SK-MEL-5 (cell line): ENCODE measurements around the gene SPATA24. TPM values are rescaled to one million over a fixed set of nuclear protein-coding genes. Genes with fewer than 3 reads are reported as not detected.
"Not testable (repeated sequence)": the region's sequence is repeated elsewhere in the genome, so short reads cannot be mapped to it uniquely, and the experiment has no call there.

Experiments used
- DNase-seq: peaks from one replicate; pipeline ENCODE4 v3.0.0-alpha.2; 2016; ENCODE audit warnings: low read depth, low spot score
- in situ Hi-C: cut with HindIII; loops from 2 replicates; pipeline ENCODE4 v1.10.0; 2016; ENCODE audit warnings: low sequenced_read_pairs, high pct_unique_total_duplicates, low pct_unique_long_range_greater_than_20kb
- total RNA-seq: library from RNA; depleted of rRNA; stranded (reverse); fragments of >200 nt; shearing (Covaris generic); gene quantifications from 2 replicates; pipeline ENCODE4 v1.2.3, GENCODE V29; 2014

Gene SPATA24
- total RNA-seq, 1 experiment from 2014 or later: 9.7 TPM

DNA sequence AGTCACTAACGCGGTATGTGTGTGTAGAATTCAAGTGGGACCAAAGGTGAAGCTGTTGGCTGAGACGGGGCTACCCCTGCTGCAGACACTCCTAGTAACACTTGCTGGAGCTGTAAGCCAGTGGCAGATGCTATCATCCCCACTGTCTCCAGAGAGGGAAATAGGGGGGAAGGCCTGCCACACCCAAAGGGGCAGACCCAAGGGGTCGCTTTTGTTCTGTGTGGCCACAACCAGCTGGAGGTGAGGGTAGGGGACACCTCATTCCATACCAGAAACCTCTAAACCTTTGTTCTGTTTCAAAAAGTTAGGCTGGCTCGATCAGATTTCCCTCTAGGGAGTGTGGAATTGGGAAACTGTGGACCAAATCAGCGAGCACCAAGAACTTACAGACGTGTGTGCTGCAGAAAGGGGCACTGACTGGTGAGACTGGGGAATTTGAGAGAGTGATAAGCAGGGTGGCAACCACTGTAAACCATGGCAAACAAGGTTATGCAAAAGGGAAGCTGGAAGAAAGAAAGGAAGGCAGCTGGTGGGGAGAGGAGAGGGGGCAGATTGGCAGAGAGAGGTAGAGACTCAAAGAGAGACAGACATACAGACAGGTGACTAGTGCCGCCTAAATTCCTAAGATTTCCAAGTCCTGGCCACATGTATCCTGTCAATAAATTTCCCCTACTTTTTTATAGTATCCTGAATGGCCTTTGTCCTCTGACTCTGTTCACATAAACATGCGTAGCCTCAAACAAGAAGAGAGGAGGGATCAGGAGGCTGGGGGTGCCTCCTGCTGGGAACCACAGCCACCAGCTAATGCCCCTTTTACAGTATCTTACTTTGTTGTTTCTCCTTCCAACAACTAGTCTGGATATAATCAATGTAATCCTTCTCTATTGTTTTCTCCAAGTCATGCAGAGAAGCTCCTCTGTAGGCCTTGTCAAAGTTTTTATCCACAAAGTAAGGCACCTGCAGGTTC is 15.6 kb upstream of the SPATA24 start:
- in situ Hi-C loops: loop anchor here (25.0 kb wide), 1 partner anchor 143 kb away; the partner anchor contains the start of gene UBE2D2

DNA sequence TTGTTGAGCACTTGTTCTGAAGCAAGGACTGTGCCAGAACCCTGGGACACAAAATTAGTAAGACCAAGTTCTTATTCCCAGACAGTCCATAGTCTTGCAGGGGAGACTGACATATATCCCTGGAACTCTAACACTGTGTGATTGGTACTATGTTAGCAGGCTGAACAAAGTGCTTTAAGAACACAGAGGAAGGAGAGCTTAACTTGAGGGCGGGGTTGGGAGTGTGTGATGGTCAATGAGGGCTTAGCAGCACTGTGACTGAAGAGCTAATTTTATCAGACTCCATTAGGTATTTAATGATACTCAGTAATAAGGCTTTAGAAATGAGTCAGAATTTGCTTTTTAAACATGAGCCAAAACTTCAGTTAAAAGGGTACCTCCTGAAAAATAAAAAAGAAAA is 14.9 kb upstream of the SPATA24 start:
- in situ Hi-C loops: loop anchor here (25.0 kb wide), 1 partner anchor 144 kb away; the partner anchor contains the start of gene UBE2D2
- no peak for DNase-seq

More for the DNA sequence above, 15.6 kb upstream of the SPATA24 start:
- DNase-seq: no peak

DNA sequence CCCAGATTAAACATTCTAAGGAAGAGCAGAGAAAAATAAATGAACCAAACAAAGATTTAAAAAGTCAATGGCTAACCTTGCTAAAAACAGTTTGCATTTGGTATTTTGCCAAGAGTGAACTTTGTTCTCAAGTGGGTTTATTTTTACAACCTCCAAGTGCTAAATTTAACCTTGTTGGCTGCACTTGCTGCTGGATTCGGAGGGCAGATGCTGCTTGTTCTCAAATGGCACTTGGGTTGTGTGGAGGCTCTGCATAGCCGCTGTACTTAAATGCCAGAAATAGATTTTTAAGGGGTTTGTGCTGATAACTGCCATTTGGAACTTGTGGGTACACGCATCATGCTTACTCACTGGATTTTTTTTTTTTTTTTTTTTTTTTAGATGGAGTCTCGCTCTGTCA is 13.3 kb upstream of the SPATA24 start:
- in situ Hi-C loops: loop anchor here (25.0 kb wide), 1 partner anchor 145 kb away; the partner anchor contains the start of gene UBE2D2
- no peak for DNase-seq

DNA sequence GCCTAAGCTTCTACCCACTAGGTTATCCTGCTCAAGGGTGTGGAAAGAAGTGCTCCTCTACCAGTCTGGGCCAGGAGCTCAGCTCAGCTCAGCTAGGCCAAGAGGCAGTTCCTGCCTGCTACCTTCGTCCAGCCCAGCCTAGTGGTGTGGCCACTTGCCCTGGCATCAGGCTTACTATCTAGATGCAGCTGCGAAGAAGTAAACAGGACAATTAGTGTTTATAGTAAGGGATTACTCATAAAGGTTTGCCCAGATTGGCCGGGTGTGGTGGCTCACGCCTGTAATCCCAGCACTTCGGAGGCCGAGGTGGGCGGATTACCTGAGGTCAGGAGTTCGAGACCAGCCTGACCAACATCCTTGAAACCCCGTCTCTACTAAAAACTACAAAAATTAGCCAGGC is 12.8 kb upstream of the SPATA24 start:
- in situ Hi-C loops: loop anchor here (25.0 kb wide), 1 partner anchor 146 kb away; the partner anchor contains the start of gene UBE2D2

DNA sequence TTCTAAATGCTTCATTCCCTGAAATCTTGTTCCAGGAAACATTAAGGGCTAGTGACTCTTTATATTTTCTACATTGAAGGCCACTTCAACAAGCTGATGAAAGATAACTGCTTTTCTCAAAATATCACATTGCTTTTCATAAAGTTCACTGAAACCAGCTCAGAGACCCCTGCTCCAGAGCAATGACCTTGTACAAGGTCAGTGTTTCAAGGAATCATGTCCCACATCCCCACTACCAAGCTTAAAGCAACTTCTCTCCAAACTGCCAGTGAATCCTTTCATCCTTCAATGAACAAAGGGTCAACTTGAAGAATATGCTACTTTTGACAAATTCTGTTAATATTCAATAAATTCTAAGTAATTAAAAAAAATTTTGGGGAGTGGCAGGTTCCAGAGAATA is 12.0 kb upstream of the SPATA24 start:
- no peak for DNase-seq
- in situ Hi-C loops: loop anchor here (25.0 kb wide), 1 partner anchor 146 kb away; the partner anchor contains the start of gene UBE2D2

More for the DNA sequence above, 12.8 kb upstream of the SPATA24 start:
- no peak for DNase-seq

DNA sequence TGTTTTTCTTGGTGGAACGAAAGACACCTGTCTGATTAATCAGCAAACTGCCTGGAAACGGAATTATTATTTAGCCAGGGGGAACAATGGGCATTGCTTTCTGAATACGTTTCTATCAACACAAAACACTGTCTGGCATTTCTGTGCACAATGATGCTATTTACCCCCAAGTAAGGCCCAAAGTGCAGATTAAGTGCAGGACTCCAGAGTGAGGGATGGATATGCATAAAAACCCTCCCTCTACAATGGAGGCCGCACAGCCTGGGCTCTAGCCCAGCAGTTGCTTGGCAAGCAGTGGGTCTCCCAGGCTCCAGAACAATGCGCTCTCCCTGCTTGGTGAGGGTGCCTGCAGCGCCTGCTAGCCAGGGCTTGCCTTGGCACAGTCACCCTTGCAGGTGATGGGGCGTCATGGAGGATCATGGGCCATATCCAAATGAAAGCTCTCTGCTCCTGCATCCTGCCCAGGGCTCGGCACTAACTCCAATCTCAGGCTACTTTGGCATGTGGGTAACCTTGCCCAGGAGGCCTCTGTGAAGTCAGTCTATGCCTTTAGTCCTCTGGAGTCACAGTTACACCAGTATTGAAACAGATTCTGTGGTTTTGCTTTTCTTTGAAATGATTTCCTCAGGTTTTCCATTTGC is 11.5 kb upstream of the SPATA24 start:
- DNase-seq: no peak
- in situ Hi-C loops: loop anchor here (25.0 kb wide), 1 partner anchor 147 kb away; the partner anchor contains the start of gene UBE2D2

DNA sequence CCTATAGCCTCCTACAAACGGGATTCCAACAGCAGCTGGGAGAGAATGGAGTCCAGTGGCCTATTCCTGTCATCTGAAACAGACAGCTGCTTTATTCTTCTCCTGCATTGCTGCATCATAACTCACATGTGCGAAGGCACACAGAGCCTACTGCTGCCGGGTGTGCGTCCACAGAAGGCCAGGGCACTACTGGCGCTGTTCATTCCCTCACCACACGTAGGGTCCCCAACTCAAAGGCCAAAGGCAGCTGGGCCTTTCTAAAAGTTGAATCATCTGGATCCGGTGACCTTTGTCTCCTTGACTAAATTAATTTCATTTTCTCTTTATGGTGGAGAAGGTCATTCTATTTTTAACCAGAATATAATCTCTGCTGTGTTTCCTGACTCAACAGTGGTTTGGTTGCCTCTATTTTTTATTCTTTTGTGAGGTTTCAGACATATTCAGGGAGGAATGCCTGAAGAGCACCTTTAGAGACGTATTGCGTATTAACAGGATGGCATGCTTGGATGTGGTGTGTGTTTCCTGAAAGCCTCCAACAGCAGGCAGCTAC is 10.8 kb upstream of the SPATA24 start:
- in situ Hi-C loops: loop anchor here (25.0 kb wide), 1 partner anchor 148 kb away; the partner anchor contains the start of gene UBE2D2
- DNase-seq: peak; percentile 55

DNA sequence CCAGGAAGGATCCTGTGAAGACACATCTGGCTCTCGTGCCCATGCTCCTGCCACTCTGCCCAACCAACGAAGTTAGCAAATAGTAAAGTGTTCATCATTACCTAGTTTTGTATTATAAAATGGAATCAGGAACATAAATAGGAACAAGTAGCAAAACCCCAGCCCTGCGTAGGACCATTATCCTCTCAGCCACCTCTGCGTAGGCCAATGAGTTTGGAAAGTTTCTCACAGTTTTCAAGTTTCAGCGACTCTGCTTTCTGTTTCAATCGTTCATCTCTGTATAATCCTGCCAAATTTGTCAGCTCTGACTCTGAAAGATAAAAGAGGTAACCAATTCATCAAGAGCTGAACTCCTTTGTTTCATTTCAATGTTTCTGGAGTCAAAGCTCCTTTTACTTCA is 10.1 kb upstream of the SPATA24 start:
- in situ Hi-C loops: loop anchor here (25.0 kb wide), 1 partner anchor 148 kb away; the partner anchor contains the start of gene UBE2D2
- DNase-seq: no peak

DNA sequence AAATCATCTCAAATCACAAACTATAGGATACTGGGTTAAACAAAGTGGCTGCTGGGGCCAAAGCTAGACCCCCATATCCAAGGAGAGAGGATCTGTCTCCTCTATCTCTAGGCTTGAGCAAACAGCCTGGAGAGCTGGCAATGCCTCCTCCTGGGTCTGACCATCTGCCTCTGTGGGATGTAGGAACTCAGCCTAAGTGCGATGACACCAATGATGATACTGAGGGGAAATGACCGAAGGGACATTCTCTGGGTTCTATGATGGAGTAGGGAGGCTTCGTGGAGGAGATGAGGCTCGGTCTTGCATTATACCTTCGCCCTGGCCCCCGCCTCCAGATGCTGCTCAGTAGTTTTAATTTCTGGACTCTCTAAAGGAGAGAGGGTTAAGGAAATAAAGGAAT is 9.3 kb upstream of the SPATA24 start:
- no peak for DNase-seq
- in situ Hi-C loops: loop anchor here (25.0 kb wide), 1 partner anchor 149 kb away; the partner anchor contains the start of gene UBE2D2

DNA sequence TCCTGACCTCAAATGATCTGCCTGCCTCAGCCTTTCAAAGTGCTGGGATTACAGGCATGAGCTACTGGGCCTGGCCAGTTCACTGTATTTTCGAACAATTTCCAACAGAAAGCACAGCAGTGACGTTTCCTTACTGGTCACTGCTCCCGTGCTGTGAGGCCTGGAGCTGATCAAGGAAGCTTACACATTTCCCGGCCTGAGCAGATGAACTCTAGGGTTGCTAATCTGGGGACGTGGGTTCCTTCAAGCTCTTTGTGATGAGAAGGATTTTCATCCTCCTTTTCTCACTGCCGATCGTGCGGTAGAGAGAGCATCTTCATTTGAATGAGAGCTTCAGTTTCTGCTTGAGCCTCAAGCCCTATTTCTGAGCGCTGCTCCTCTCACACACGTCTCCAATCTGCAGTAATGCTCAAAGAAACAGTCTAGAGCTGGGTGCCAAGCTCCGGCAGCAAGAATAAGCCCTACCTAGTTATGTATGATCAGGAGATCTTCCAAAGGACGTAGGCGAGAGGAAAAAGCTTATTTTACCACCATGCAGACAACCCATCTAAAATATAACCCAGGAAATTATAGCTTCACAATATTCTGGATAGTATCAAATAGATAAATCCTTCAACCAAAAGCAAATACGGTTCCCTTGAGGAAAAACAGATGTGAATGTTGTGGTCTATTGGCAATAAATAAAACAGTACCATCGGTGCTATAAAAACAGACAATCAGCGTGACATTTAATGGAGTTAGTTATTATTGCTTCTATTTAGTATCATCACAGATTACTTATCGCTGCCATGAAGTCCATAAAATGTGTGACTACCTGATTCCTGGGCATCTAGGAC is 7.3 kb upstream of the SPATA24 start:
- in situ Hi-C loops: loop anchor here (25.0 kb wide), 1 partner anchor 151 kb away; the partner anchor contains the start of gene UBE2D2
- DNase-seq: no peak

DNA sequence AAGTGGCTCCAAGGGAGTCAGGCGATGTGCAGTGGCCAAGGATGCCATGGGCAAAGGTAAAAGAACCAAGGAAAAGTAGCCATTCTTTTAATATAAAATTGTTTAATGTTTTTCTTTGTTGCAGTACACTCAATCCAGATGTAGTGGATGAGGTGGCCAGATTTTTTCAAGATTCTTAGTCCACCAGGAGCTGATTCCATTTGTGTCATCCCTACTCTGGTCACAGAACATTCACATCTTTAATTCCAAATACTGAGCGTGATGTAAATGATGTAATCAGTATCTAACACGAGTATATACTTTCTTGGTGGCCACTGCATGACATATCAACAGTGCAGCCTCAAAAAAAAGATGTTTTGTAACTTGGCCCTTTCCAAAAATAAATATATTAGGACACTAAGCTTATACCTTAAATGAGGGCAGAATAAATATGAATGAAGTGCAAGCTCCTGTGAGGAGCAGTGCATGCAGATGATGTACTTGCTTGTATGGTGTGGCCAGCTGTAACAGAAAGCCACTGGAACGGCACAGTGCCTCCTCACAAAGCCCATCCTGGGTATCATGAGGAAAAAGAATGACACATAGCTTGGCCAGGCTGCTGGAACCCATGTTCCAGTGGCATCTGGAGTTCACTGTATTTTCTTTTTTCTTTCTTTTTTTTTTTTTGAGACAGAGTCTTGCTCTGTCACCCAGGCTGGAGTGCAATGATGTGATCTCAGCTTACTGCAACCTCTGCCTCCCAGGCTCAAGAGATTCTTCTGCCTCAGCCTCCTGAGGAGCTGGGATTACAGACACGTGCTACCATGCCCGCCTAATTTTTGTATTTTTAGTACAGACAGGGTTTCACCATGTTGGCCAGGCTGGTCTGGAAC is 6.5 kb upstream of the SPATA24 start:
- no peak for DNase-seq
- in situ Hi-C loops: loop anchor here (25.0 kb wide), 1 partner anchor 152 kb away; the partner anchor contains the start of gene UBE2D2

DNA sequence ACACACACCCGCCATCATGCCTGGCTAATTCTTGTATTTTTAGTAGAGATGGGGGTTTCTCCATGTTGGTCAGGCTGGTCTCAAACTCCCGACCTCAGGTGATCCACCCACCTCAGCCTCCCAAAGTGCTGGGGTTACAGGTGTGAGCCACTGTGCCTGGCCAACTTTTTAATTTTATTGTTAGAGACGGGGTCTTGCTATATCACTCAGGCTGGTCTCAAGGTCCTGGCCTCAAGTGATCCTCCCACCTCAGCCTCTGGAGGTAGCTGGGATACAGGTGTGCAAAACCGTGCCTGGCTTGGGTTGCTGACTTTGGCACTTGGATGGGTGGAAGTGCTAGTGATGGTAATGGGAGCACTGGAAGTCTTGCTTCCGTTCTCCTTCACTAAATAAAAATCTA is 5.2 kb upstream of the SPATA24 start:
- DNase-seq: not testable (repeated sequence)
- in situ Hi-C loops: loop anchor here (25.0 kb wide), 1 partner anchor 153 kb away; the partner anchor contains the start of gene UBE2D2

DNA sequence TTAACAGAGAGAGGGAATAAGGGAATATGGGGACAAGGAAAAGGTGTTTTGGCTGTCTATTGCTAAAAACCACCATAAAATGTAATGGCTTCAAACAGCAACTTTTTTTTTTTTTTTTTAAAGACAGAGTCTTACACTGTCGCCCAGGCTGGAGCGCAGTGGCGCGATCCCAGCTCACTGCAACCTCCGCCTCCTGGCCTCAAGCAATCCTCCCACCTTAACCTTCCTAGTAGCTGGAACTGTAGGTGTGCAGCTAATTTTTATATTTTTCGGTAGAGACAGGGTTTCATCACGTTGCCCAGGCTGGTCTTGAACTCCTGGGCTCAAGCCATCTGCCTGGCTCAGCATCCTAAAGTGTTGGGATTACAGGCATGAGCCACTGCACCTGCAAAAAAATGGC is 4.3 kb upstream of the SPATA24 start:
- no peak for DNase-seq
- in situ Hi-C loops: loop anchor here (25.0 kb wide), 1 partner anchor 154 kb away; the partner anchor contains the start of gene UBE2D2

DNA sequence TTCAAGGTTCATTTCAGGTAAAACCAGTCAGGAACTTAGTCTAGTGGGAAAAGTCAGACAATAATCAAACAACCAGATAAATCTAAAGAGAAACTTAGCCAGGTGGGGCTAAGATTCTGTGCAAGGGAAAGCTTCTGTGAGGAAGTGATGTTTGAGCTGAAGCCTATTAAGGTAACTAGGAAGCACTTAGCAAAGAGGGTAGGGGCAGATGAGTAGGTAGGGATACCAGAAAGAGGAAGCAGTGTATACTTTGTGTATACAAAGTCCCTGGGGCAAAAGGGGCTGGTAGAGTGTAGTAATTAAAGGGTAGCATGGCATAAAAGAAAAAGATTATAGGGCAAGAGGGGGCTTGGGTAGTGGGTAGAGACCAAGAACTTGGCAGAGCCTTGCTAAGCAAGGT is 3.6 kb upstream of the SPATA24 start:
- in situ Hi-C loops: loop anchor here (25.0 kb wide), 1 partner anchor 155 kb away; the partner anchor contains the start of gene UBE2D2
- DNase-seq: no peak

DNA sequence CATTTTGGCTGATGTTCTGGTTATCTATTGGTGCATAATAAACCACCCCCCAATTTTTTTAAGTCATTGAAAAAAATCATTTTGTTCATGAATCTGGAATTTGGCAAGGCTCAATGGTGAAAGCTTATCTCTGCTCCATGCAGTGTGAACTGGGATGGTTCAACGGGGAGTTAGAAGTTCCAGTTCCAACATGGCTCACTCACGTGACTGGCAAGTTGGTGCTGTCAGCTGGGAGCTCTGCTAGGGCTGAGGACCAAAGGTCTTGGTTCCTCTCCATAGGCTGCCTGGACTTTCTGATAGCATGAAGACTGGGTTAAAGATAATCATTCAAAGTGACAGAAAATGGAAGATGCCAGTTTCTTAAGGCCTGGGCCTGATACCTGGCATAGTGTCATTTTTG is 3.1 kb upstream of the SPATA24 start:
- in situ Hi-C loops: loop anchor here (25.0 kb wide), 1 partner anchor 155 kb away; the partner anchor contains the start of gene UBE2D2
- no peak for DNase-seq

DNA sequence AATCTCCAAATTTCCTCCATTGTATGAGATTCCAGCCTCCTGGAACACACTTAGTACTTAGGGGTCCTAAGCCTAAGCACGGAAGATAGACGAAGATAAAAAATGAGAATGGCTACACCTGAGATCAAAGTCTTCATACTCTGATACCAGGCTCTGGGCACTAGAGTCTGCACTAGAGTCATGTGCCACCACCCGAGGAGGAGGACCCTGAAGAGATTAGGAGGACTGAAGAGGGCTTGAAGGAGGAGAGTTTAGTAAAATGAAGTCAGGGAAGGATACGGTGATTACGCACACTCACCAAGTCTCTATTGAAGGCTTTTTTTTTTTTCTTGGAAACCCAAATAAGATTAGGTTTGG is 573 bp upstream of the SPATA24 start:
- in situ Hi-C loops: loop anchor here (25.0 kb wide), 1 partner anchor 158 kb away; the partner anchor contains the start of gene UBE2D2
- no peak for DNase-seq
